ENCODE results near the gene LFNG.
A peak's percentile ranks its signal among the peaks of the same experiment; 100 is the strongest.

The LFNG gene

GRCh38 chr7:2495418-2496299, 23.9 kb upstream of the LFNG start:
- H3K27ac Mint-ChIP-seq: no peak overlapping the region
- no peaks in the 10 kb centered on the region for H3K9me3 Mint-ChIP-seq
- H3K36me3 Mint-ChIP-seq: no peaks in the 10 kb centered on the region
- no peak overlapping the region for H3K4me3 Mint-ChIP-seq
- H3K27me3 Mint-ChIP-seq: peaks cover 3% of the 10 kb centered on the region
- no peaks in the 10 kb centered on the region for H3K4me1 Mint-ChIP-seq

- no peaks in the 10 kb centered on the region for H3K4me1 Mint-ChIP-seq
- no peak overlapping the region for H3K27ac Mint-ChIP-seq
- H3K27me3 Mint-ChIP-seq: peaks cover 3% of the 10 kb centered on the region
- no peaks in the 10 kb centered on the region for H3K36me3 Mint-ChIP-seq
- H3K4me3 Mint-ChIP-seq: no peak overlapping the region
- no peaks in the 10 kb centered on the region for H3K9me3 Mint-ChIP-seq
Measured at GRCh38 chr7:2496375-2496774, 23.2 kb upstream of the LFNG start.

DNA sequence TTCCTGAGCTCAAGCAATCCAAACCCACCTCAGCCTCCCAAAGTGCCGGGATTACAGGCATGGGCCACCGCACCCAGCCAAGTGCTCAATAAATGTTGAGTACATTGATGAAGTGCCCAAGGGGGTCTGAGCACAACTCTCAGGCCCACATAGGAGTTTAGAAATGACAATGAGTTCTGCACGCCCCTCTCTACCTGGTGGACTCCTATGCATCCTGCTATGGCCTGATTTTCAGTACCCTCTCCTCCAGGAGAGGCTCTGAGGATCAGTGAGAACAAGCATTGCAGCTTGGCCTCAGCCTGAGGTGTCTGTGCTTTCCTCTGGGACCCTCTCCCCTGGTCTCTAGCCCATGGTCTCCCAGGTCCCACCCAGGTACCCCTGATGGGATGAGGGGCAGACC, 22.5 kb upstream of the LFNG start:
- H3K27ac Mint-ChIP-seq: no peak overlapping the region
- H3K4me1 Mint-ChIP-seq: no peaks in the 10 kb centered on the region
- no peaks in the 10 kb centered on the region for H3K36me3 Mint-ChIP-seq
- peaks cover 2% of the 10 kb centered on the region for H3K27me3 Mint-ChIP-seq
- H3K4me3 Mint-ChIP-seq: no peak overlapping the region
- H3K9me3 Mint-ChIP-seq: no peaks in the 10 kb centered on the region

GRCh38 chr7:2497500-2498336, 21.9 kb upstream of the LFNG start:
- Mint-ChIP-seq H3K27ac (no peak overlapping the region), H3K4me1 (no peaks in the 10 kb centered on the region), H3K4me3 (no peak overlapping the region), H3K27me3 (peaks cover 2% of the 10 kb centered on the region), H3K9me3 (no peaks in the 10 kb centered on the region), H3K36me3 (no peaks in the 10 kb centered on the region)

DNA sequence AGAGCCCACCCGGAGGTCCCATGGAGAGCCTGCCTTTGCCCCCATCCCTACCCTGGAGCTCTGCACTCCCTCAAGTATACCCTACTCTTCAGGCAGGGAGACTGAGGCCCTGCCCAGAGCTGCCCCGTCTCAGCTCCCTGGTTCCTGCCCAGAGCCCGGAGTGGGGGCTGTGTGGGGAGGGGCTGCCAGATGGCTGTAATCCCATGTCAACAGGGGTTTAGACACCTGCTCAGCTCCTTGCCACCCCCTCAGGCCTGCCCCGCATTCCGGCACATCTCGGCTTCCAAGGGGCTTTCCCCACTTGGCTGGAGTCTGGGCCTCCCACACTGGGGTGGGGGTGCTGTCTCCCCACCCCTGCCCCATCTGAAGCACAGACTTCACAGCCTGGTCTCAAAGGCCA, 20.9 kb upstream of the LFNG start:
- no peaks in the 10 kb centered on the region for H3K36me3 Mint-ChIP-seq
- H3K27me3 Mint-ChIP-seq: peaks cover 2% of the 10 kb centered on the region
- H3K27ac Mint-ChIP-seq: no peak overlapping the region
- no peak overlapping the region for H3K4me3 Mint-ChIP-seq
- no peaks in the 10 kb centered on the region for H3K9me3 Mint-ChIP-seq
- H3K4me1 Mint-ChIP-seq: no peaks in the 10 kb centered on the region

DNA sequence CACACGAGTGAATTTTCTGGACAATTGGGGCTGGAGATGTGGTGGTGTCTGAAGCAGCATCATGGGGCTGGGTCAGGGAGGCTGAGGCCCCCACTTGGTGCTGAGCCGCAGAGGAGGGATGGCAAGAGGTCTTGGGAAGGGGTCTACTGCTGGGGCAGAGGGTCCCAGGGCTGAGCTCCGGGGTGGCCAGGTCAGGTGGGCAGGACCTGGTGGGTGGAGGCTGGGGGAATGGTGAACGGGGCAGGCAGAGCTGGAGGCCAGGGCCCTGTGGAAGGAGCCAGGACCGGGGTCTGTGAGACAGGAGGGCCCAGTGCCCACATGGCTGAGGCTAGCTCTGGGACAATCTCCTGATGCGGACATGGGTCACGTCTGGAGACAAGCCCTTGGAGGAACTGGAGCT, 20.4 kb upstream of the LFNG start:
- H3K27ac Mint-ChIP-seq: peak overlapping the region; percentile 72

DNA sequence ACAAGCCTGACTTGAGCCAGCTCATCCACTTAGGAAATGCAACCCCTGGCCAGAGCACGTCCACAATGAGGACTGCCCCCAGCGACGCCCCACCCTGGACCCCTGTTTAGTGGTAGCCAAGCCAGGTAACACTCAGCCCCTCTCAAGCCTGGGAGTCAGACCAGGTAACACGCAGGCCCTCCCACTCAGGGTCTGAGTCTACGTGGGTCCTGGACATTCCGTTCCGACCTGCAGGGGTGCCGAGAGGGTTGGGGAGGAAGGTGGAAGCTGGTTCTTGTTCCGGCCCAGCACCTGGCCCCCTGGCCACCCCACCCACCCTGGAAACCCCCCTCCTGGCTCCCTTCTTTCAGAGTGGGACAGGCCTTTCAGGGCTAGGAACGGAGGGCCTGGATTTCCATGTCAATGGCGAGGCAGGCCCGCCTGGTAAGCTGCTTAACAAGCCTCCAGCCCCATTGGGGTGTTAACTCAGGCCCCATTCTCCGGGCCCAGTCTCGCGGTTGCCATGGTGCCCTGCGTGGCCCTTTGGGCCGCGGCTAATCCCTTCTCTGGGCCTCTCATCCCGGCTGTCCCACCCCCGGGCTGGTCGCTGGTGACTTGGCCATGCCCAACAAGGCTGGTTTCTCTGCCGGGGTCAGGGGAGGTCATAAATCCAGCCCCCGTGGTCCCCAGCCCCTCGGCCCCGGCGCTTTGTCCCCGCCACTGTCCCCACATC, 19.7 kb upstream of the LFNG start:
- Mint-ChIP-seq H3K27me3 (no peaks in the 10 kb centered on the region), H3K27ac (no peak overlapping the region), H3K4me3 (no peak overlapping the region)

More for the DNA sequence above, 20.4 kb upstream of the LFNG start:
- H3K9me3 Mint-ChIP-seq: no peaks in the 10 kb centered on the region
- H3K27me3 Mint-ChIP-seq: peaks cover 2% of the 10 kb centered on the region
- no peaks in the 10 kb centered on the region for H3K36me3 Mint-ChIP-seq
- H3K4me3 Mint-ChIP-seq: no peak overlapping the region
- peaks cover 3% of the 10 kb centered on the region for H3K4me1 Mint-ChIP-seq

GRCh38 chr7:2500701-2501100, 18.9 kb upstream of the LFNG start:
- H3K4me1 Mint-ChIP-seq: peaks cover 3% of the 10 kb centered on the region
- no peak overlapping the region for H3K4me3 Mint-ChIP-seq
- no peaks in the 10 kb centered on the region for H3K27me3 Mint-ChIP-seq
- no peaks in the 10 kb centered on the region for H3K9me3 Mint-ChIP-seq
- H3K36me3 Mint-ChIP-seq: no peaks in the 10 kb centered on the region
- no peak overlapping the region for H3K27ac Mint-ChIP-seq

More for the DNA sequence above, 19.7 kb upstream of the LFNG start:
- no peaks in the 10 kb centered on the region for H3K9me3 Mint-ChIP-seq
- H3K36me3 Mint-ChIP-seq: no peaks in the 10 kb centered on the region
- peaks cover 3% of the 10 kb centered on the region for H3K4me1 Mint-ChIP-seq

GRCh38 chr7:2501947-2502646, 17.5 kb upstream of the LFNG start:
- Mint-ChIP-seq H3K4me1 (peaks cover 8% of the 10 kb centered on the region), H3K36me3 (no peaks in the 10 kb centered on the region), H3K4me3 (no peak overlapping the region), H3K27me3 (no peaks in the 10 kb centered on the region), H3K9me3 (no peaks in the 10 kb centered on the region), H3K27ac (no peak overlapping the region)

GRCh38 chr7:2502647-2502966, 17.0 kb upstream of the LFNG start:
- no peak overlapping the region for H3K27ac Mint-ChIP-seq
- H3K9me3 Mint-ChIP-seq: no peaks in the 10 kb centered on the region
- H3K4me1 Mint-ChIP-seq: peaks cover 10% of the 10 kb centered on the region
- H3K27me3 Mint-ChIP-seq: no peaks in the 10 kb centered on the region
- H3K4me3 Mint-ChIP-seq: no peak overlapping the region
- H3K36me3 Mint-ChIP-seq: no peaks in the 10 kb centered on the region

DNA sequence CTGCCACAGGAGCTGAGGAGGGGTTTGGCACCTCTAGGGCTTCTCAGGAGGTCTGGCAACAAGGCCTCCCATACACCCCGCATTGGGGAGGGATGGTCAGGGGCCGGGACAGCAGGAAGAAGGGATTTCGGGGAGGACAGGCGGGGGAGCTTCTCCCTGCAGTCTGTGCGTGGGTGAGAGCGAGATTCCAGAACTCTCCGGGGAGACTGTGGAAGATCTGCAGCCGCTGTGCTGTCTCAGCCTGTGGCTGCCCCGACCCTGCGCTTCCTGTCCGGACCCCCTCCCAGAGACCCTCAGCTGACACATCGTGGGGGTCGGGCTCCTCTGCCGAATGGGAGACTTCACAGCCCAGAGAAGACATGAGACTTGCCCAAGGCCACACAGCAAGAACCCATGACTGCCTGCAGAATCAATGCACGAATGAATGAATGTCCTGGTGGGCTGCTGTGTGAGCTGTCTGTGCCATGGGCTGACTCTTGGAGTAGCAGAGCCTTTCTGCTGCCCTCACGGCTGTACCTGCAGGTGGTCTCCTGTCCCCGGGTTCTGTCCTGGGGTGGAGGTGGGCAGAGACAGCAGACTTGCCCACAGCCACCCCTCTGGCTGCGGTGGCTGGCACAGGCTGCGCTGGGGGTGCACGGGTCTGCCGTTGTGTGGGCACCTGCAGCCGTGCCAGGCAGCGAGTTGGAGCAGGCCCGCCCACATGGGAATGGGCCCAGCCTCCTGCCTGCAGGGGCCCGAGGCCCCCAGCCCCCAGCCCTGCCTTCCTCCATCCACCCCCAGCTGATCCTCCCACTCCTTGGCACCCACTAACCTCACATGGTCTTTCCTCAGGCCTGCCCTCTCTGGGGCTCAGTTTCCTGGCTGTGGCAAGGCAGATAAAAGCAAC, 16.3 kb upstream of the LFNG start:
- Mint-ChIP-seq H3K36me3 (no peaks in the 10 kb centered on the region), H3K4me3 (no peak overlapping the region), H3K4me1 (peaks cover 17% of the 10 kb centered on the region), H3K27me3 (no peaks in the 10 kb centered on the region), H3K27ac (no peak overlapping the region), H3K9me3 (no peaks in the 10 kb centered on the region)

GRCh38 chr7:2504128-2504888, 15.3 kb upstream of the LFNG start:
- no peaks in the 10 kb centered on the region for H3K9me3 Mint-ChIP-seq
- H3K27me3 Mint-ChIP-seq: no peaks in the 10 kb centered on the region
- peaks cover 27% of the 10 kb centered on the region for H3K4me1 Mint-ChIP-seq
- H3K36me3 Mint-ChIP-seq: no peaks in the 10 kb centered on the region
- H3K4me3 Mint-ChIP-seq: no peak overlapping the region
- H3K27ac Mint-ChIP-seq: no peak overlapping the region

GRCh38 chr7:2504889-2505375, 14.6 kb upstream of the LFNG start:
- peaks cover 33% of the 10 kb centered on the region for H3K4me1 Mint-ChIP-seq
- H3K36me3 Mint-ChIP-seq: no peaks in the 10 kb centered on the region
- no peaks in the 10 kb centered on the region for H3K9me3 Mint-ChIP-seq

GRCh38 chr7:2505401-2505800, 14.2 kb upstream of the LFNG start:
- Mint-ChIP-seq H3K4me3 (no peak overlapping the region), H3K27ac (no peak overlapping the region), H3K27me3 (no peaks in the 10 kb centered on the region), H3K4me1 (peaks cover 36% of the 10 kb centered on the region), H3K9me3 (no peaks in the 10 kb centered on the region), H3K36me3 (no peaks in the 10 kb centered on the region)

More at GRCh38 chr7:2504889-2505375, 14.6 kb upstream of the LFNG start:
- no peak overlapping the region for H3K27ac Mint-ChIP-seq
- no peaks in the 10 kb centered on the region for H3K27me3 Mint-ChIP-seq
- no peak overlapping the region for H3K4me3 Mint-ChIP-seq

Measured in activated naive CD4-positive, alpha-beta T cell treated with anti-CD3 and anti-CD28 coated beads, Interleukin-2, amount 50 U/mL, for 24 hours (primary cell).